Coronary artery (tissue), 2 donors: ENCODE measurements around the gene BRD7.

Experiments
- DNase-seq: peaks from one replicate; pipeline ENCODE4 v3.0.0-alpha.2; 2017; ENCODE audit warnings: low spot score
- H3K27ac ChIP-seq, 2 donors: fragments of 200-600 bp; sonication (generic); one replicate each; pipeline ENCODE4 v1.5.1; 2016 to 2019
- H3K4me3 ChIP-seq: fragments of 200-600 bp; sonication (generic); 2 replicates; pipeline ENCODE4 v1.5.1; 2016; ENCODE audit warnings: mild to moderate bottlenecking, moderate library complexity
- CTCF ChIP-seq: fragments of 200-600 bp; sonication (generic); IDR thresholded peaks from one replicate; pipeline ENCODE4 v1.5.1; 2019; ENCODE audit warnings: antibody characterized with exemption

The BRD7 gene

GRCh38 chr16:50389900-50390299 is 21.1 kb upstream of the BRD7 start:
- DNase-seq, result peak; percentile 17
- H3K4me3 ChIP-seq, result no peak overlapping the region
- H3K27ac ChIP-seq, result no peak overlapping the region
- TF ChIP-seq CTCF, result no peak

GRCh38 chr16:50388496-50388895 is 19.7 kb upstream of the BRD7 start:
- no peak overlapping the region for H3K27ac ChIP-seq
- DNase-seq, result no peak
- no peak overlapping the region for H3K4me3 ChIP-seq
- no peak for TF ChIP-seq CTCF

GRCh38 chr16:50386774-50387173 is 18.0 kb upstream of the BRD7 start:
- no peak for TF ChIP-seq CTCF
- Histone ChIP-seq H3K27ac (no peak overlapping the region), H3K4me3 (no peak overlapping the region)
- DNase-seq, result peak; percentile 68

GRCh38 chr16:50386139-50386538 is 17.4 kb upstream of the BRD7 start:
- no peak for DNase-seq
- no peak overlapping the region for H3K27ac ChIP-seq
- no peak overlapping the region for H3K4me3 ChIP-seq
- no peak for TF ChIP-seq CTCF

GRCh38 chr16:50384500-50385135 is 15.8 kb upstream of the BRD7 start:
- no peak for DNase-seq
- Histone ChIP-seq H3K27ac (no peak overlapping the region), H3K4me3 (no peak overlapping the region)
- TF ChIP-seq CTCF, result no peak

- no peak for TF ChIP-seq CTCF
- peak; percentile 46 for DNase-seq
- no peak overlapping the region for H3K27ac ChIP-seq
- H3K4me3 ChIP-seq, result no peak overlapping the region
Observed at GRCh38 chr16:50381679-50382440, 13.1 kb upstream of the BRD7 start.

GRCh38 chr16:50378417-50378816 is 9.6 kb upstream of the BRD7 start:
- Histone ChIP-seq H3K4me3 (no peak overlapping the region), H3K27ac (no peak overlapping the region)
- no peak for TF ChIP-seq CTCF
- no peak for DNase-seq
